Nephron progenitor cell (in vitro differentiated cells): Measurements from ENCODE around the gene TMEM109.

Source experiments
- DNase-seq: peaks from one replicate; pipeline ENCODE4 v3.0.0; 2021
- H3K27ac Mint-ChIP-seq: 2 replicates; pipeline ENCODE4 v1.8.0; 2021; ENCODE audit warnings: mild to moderate bottlenecking, moderate library complexity, mixed read lengths
- H3K27me3 Mint-ChIP-seq: 2 replicates; pipeline ENCODE4 v1.8.0; 2021; ENCODE audit warnings: mild to moderate bottlenecking, low read depth, mixed read lengths; ENCODE audit not compliant: poor library complexity
- H3K36me3 Mint-ChIP-seq: 2 replicates; pipeline ENCODE4 v1.8.0; 2021; ENCODE audit warnings: low read depth, mixed read lengths
- H3K4me1 Mint-ChIP-seq: 2 replicates; pipeline ENCODE4 v1.8.0; 2021; ENCODE audit warnings: mixed read lengths
- H3K4me3 Mint-ChIP-seq: 2 replicates; pipeline ENCODE4 v1.8.0; 2021; ENCODE audit warnings: mild to moderate bottlenecking, moderate library complexity, mixed read lengths
- H3K9me3 Mint-ChIP-seq: 2 replicates; pipeline ENCODE4 v1.8.0; 2021; ENCODE audit warnings: mild to moderate bottlenecking, moderate library complexity, mixed read lengths
- CTCF ChIP-seq: fragments of 200-600 bp; sonication (generic); IDR thresholded peaks from 2 replicates; pipeline ENCODE4 v1.5.0; 2021; ENCODE audit warnings: antibody characterized with exemption

Gene TMEM109

DNA sequence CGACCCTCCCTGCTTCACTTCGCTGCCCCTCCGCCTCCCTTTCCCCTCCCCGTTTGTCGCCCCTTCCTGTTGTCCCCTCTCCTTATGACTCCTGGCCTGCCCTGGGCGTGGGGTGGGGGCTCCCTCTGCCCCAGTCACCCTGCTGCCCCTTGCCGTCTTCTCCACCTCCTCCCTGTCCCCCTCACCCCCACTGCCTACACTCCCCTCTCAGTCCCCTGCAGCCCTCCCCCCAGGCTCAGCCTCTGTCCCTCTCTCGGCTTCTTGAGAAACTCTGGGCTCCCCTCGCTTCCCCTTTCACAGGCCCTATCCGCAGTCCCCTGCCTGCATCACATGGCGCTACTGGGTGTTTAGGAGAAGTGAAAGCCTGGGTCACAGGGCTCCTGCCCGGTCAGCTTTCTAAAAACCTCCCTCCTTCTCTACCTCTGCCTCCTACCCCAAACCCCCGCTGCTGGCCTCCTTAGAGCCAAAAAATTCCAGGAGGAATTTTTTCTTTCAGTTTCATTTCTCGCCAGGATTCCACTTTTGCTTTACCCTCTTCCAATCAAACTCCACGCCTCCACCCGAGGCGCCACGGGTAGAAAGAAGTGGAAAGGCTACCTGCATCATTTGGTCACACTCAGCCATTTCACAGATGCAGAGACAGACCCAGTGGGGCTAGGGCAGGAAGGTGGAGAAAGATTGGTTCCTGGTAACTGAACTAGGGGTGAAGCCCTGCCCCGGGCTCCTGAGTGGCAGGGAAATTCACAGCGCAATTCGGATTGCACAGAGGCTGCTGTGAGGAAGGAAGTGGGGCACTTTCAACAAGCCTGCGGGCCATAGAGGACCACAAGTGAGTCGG is 38.2 kb downstream of the TMEM109 start, which contains the start of gene SLC15A3:
SLC15A3 (minus strand) TSS at position 273 of the 838 bp plus-strand sequence. CDS start 625 bp downstream, outside the sequence.
- Mint-ChIP-seq H3K4me3 (peak within 1 kb of the TSS; percentile 68), H3K4me1 (peaks cover 57% of the 10 kb centered on the region), H3K27ac (peak within 1 kb of the TSS; percentile 50), H3K9me3 (no peaks in the 10 kb centered on the region), H3K36me3 (no peaks in the 10 kb centered on the region), H3K27me3 (peaks cover 65% of the 10 kb centered on the region)
- no peak for TF ChIP-seq CTCF
- DNase-seq, result peak; percentile 46

DNA sequence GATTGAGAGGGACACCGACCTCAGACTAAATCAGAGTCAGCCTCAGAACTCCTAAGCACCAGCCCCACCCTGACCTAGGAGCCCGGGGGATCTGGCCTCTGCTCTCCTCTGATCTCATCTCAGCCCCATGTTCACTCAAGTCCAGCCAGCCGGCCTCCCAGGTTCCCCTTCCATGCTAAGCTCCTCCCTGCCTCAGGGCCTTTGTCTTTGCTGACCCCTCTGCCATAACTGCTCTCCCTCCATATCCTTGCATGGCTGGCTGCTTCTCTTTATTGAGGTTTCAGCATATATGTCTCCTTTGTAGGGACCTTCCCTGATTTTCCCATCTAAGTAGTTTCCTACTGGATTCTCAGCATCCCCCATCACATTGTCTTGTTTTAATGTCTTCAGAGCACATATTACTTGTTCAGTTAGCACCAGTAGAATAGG is 38.8 kb downstream of the TMEM109 start:
- H3K4me3 Mint-ChIP-seq, result peak overlapping the region; percentile 47
- TF ChIP-seq CTCF, result no peak
- H3K9me3 Mint-ChIP-seq, result no peaks in the 10 kb centered on the region
- peaks cover 65% of the 10 kb centered on the region for H3K27me3 Mint-ChIP-seq
- H3K4me1 Mint-ChIP-seq, result peaks cover 51% of the 10 kb centered on the region
- DNase-seq, result no peak
- no peak overlapping the region for H3K27ac Mint-ChIP-seq
- H3K36me3 Mint-ChIP-seq, result no peaks in the 10 kb centered on the region

DNA sequence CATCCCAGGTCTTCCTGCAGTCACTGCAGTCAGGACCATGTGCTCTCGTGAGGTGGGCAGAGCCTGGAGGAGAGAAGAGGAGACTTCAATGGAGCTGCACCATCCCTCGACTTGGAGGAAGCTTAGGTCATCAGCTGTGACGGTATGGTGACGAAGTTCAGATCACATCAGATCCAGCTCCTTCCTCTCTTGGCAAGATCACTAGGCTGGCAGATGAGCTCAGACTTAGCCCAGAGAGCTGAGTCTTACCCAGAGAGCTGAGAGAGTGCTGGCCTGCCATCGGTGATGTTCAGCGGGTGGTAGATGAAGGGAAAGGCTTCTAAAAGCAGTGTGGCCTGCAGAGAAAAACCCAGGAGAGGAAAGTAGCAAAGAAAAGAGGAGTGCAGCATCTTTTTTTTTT is 39.8 kb downstream of the TMEM109 start:
- Mint-ChIP-seq H3K4me3 (no peak overlapping the region), H3K27ac (peak overlapping the region; percentile 21), H3K4me1 (peaks cover 41% of the 10 kb centered on the region), H3K27me3 (peaks cover 57% of the 10 kb centered on the region), H3K9me3 (no peaks in the 10 kb centered on the region), H3K36me3 (no peaks in the 10 kb centered on the region)
- DNase-seq, result no peak
- no peak for TF ChIP-seq CTCF

- Mint-ChIP-seq H3K4me1 (peaks cover 34% of the 10 kb centered on the region), H3K27me3 (peaks cover 51% of the 10 kb centered on the region), H3K36me3 (no peaks in the 10 kb centered on the region), H3K27ac (no peak overlapping the region), H3K4me3 (no peak overlapping the region), H3K9me3 (no peaks in the 10 kb centered on the region)
- no peak for TF ChIP-seq CTCF
- DNase-seq, result no peak
These were observed 40.5 kb downstream of the TMEM109 start for GRCh38 chr11:60954421-60954820.

- TF ChIP-seq CTCF, result no peak
- no peak overlapping the region for H3K4me3 Mint-ChIP-seq
- peaks cover 7% of the 10 kb centered on the region for H3K9me3 Mint-ChIP-seq
- peak overlapping the region; percentile 74 for H3K27ac Mint-ChIP-seq
- H3K27me3 Mint-ChIP-seq, result peaks cover 45% of the 10 kb centered on the region
- H3K4me1 Mint-ChIP-seq, result peaks cover 25% of the 10 kb centered on the region
- no peak for DNase-seq
- H3K36me3 Mint-ChIP-seq, result no peaks in the 10 kb centered on the region
These were observed 41.6 kb downstream of the TMEM109 start for GRCh38 chr11:60955571-60955970.

DNA sequence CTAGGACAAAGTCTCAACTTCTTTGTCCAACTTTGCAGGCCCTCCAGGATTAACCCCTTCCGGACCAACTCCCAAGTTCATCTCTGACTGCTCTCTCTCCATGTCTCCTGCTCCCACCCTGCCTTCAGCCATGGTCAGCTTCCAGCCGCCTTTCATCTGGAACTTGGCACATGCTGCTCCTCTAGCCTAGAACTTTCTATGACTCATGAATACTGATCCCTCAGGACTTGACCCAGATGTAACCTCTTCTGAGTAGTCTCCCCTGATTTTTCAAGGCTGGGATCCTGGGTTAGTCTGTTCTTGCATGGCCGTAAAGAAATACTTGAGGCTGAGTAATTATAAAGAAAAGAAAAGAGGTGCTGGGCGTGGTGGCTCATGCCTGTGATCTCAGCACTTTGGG is 43.2 kb downstream of the TMEM109 start:
- no peak for DNase-seq
- Mint-ChIP-seq H3K27ac (no peak overlapping the region), H3K4me3 (no peak overlapping the region), H3K36me3 (no peaks in the 10 kb centered on the region), H3K9me3 (peaks cover 7% of the 10 kb centered on the region), H3K27me3 (peaks cover 44% of the 10 kb centered on the region), H3K4me1 (peaks cover 19% of the 10 kb centered on the region)
- no peak for TF ChIP-seq CTCF
